Hindlimb muscle (tissue), 1 donor: ENCODE measurements around the gene MBOAT1. TPM values are rescaled to one million over a fixed set of nuclear protein-coding genes. Genes with fewer than 3 reads are reported as not detected.
"Not testable (repeated sequence)": the region's sequence is repeated elsewhere in the genome, so short reads cannot be mapped to it uniquely, and the experiment has no call there.

Experiments used
- DNase-seq: peaks from one replicate; pipeline ENCODE4 v3.0.0-alpha.2; 2013
- polyA plus RNA-seq: library from polyadenylated mRNA; unstranded; fragments of 120-200 nt; gene quantifications from one replicate; pipeline ENCODE4 v1.2.1, GENCODE V29; 2013; ENCODE audit not compliant: insufficient read length

The MBOAT1 gene
- polyA plus RNA-seq, 1 donor, result 4.6 TPM

DNA sequence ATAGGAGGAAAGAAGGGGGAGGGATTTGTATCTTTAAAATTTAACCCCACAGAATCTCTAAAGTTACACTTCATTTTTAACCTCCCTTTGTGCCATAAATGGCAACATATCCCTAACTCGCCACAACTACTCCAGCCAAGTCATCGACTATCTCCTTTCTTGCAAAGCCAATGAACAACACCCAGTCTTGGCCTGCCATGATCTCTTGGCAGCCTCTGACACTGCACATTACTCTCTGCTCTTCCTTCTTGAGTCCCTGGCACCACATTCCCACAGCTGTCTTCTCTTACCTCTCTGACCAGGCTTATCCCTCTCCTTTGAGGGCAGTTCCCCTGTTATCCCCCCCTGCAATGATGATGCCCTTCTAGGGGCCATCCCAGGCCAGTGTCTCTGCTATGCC is 42.5 kb downstream of the MBOAT1 start:
- DNase-seq, result no peak

DNA sequence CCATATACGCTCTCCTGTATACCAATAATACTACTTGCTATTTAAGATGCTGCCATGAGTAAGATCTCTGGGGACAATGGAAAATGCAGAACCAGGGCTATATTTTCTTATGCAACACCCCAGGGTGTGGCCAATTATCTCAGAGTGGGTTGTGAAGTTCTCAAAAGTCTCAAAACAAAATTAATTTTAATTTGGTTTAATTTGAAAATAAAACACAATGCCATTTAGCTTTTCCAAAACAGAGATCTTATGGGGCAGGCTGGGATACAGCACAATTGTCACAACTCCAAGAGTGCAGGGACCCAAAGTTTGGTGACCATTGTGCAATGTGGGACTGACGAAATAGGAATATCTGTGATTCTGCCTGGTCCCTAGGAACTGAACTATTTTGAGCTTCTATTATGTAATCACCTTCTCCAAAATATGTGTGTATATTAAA is 43.1 kb downstream of the MBOAT1 start:
- DNase-seq, result no peak

DNA sequence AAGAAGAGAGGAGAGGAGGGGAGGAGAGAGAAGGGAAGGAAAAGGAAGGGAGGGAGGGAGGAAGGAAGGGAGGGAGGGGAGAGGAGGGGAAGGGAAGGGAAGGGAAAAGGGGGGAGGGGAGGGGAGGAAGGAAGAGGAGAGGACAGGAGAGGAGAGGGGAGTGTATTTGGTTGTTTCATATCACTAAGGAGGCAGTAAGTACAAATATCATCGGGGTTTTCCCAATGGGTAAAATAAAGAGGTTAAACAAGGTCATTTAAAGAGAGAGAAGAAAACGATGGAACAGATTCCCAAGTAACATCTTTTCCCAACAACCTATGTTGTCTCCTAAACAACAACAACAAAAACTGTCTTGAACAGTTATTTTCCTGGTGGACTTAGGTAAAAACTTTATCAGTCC is 43.6 kb downstream of the MBOAT1 start:
- no peak for DNase-seq

DNA sequence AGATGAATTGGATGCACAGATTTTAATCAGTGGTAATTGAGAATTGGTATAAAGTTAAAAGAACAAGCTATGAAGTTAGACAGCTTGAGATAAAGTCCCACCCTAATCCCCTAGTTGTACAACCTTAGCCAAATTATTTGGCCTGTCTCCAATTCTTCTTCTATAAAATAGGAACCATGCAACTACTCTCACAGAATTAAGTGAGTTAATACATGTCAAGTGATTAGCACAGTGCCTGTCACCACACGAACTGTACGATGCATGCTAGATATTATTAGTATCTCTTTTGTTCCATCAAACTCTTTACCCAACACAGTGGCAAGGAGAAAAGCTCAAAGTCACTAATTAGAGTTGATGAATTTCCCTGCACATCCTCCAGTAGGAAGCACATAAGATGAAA is 44.7 kb downstream of the MBOAT1 start:
- DNase-seq, result no peak

DNA sequence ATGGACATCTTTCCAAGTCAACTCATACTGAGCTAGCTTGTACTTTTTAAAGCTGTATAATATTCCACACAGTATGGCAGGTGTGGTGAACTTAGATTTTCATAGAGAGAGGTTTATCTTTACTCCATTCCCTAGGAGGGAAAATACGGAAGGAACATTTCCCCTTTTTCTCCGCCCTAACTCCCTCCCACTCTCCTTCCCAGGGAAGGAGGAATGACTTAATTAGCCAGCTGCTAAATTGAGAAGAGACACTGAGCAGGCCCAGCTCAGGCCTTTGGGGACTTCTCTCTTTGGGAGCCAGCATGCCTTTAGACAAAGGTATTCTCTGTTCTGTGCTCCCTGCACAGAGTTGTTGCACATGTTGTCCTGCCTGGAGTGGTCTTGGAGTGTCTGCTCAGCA is 46.1 kb downstream of the MBOAT1 start:
- no peak for DNase-seq

DNA sequence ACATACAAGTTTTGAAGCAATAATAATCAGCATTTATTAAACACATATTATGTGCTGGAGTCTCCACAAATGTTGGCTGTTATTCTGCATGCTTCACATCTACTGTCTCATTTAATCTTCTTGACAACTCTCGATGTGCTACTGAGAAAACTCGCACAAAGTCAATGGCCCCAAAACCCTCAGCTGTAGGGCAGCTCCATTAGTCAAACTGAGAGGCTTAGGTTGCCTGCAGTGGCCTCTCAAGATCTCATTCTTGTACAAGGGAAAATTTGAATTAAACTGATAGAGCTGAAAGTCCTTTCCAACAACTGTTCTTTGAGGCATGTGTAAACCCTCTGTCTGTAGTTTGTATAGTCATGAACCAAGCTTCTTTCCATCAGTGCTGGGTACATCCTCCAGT is 49.8 kb downstream of the MBOAT1 start:
- DNase-seq, result no peak

DNA sequence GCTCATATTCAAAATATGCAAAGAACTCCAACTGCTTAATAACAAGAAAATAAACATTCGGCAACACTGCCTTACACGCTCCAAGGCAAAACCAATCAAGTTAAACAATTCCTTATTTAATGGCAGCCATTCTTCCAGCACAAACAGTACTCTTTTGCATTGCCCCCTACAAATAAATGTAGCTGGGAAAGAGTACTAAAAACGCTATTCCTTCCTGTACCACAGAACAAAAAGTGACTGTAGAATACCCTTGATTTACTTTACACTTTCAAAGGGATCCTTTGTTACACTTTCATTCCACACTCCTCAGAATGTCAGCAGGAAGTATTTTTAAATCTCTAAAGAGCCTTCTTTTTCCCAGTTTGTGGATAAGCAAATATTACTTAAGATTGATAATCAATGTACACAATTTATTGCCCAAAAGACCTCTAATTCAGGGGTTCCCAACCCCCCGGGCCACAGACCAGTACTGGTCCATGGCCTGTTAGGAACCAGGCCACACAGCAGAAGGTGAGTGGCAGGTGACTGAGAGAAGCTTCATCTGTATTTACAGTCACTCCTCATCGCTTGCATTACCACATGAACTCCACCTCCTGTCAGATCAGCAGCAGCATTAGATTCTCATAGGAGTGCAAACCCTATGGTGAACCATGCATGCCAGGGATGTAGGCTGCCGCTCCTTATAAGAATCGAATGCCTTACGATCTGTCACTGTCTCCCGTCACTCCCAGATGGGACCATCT is 51.6 kb downstream of the MBOAT1 start:
- no peak for DNase-seq

DNA sequence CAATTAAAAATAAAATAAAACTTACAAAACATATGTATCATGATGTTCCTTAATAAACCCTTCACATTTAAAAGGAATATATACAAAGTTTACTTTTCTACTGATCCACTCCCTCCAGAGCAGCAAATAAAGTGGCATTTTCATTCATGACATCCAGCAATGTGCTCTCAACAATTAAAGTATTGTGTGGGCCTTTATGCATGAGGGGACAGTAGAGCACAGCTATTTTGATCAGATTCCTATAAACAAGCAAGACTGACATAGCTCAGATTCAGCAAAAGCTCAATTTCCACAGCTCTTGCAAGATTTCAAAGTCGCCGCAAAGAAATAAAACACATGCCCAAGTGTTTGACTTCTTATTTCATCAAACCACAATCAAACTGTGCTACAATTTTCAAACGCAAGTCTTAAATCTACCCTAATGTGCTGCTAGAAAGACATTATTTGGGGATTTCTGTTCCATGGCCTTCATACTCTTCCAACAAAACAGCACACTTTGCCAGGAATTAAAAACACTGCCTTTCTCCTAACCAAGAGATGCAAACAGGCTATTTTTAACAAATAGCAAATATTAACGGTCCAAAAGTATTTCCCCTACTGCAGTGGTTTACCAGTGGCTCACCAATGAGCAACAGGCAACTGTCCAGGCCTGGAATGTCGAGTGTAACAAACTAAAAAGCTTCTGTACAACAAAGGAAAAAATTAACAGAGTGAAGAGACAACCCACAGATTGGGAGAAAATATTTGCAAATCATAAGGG is 52.3 kb downstream of the MBOAT1 start:
- DNase-seq, result no peak

DNA sequence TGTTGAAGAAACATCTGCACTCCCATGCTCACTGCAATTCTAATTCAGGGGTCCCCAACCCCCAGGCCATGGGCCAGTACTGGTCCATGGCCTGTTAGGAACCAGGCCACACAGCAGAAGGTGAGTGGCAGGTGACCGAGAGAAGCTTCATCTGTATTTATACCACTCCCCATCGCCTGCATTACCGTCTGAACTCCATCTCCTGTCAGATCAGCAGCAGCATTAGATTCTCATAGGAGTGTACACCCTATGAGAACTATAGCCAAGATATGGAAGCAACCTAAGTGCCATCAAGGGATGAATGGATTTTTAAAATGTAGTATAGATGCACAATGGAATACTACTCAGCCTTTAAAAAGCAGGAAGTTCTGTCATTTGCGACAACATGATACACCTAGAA is 53.2 kb downstream of the MBOAT1 start:
- no peak for DNase-seq

DNA sequence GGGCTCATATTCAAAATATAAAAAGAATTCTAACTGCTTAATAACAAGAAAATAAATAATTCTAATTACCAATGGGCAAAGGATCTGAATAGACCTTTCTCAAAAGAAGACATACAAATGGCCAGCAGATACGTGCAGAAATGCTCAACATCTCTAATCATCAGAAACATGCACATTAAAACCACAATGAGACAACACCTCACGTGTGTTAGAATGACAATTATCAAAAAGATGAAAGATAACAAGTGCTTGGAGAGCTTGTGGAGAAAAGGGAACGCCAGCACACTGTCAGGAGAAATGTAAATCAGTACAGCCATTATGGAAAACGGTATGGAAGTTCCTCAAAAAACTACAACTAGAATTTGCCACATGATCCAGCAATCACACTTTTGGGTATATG is 53.6 kb downstream of the MBOAT1 start:
- no peak for DNase-seq

DNA sequence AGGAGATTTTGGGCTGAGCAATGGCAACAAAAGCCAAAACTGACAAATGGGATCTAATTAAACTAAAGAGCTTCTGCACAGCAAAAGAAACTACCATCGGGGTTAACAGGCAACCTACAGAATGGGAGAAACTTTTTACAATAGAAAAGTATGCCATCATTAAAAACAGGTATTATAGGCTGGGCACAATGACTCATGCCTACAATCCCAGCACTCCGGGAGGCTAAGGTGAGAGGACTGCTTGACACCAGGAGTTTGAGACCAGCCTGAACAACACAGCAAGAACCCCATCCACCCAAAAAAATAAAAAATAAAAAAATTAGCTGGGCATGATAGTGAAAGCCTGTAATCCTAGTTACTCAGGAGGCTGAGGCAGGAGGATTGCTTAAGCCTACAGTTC is 55.4 kb downstream of the MBOAT1 start:
- DNase-seq, result no peak

DNA sequence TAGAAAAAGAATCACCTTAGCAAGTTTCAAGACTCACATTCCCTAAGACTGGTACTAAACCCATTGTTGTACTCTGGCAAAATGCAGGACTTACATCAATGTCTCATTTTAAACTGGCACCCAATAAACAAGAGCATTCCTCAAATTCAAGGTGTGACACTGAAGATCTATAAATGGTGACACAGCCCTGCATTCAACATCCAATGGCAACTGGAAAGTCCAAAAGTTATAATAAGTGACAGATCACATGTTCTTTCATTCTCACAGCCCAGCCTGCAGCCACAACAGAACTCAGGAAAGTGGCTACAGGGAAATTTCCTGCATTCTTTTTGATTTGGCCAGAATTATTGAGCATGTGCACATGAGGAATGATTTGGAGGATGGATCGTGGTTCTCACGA is 57.5 kb downstream of the MBOAT1 start:
- no peak for DNase-seq

DNA sequence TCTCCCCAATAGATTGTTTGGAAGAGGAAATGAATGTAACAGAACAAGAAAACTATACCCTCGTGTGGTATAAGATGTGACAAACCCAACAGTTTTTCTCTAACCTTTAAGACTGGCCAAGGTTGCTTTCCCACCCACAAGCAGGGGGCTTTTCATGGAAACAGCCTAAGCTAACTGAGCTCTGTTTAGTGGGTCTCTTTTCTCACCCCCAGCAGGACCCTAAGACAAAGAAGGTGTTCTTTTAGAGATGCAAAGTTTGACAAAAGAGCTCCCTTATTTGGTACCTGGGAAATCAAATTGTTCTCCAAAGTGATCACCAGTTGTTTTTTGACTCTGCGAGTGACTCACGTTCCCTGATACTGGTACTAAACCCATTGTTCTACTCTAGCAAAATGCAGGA is 59.1 kb downstream of the MBOAT1 start:
- DNase-seq, result no peak

DNA sequence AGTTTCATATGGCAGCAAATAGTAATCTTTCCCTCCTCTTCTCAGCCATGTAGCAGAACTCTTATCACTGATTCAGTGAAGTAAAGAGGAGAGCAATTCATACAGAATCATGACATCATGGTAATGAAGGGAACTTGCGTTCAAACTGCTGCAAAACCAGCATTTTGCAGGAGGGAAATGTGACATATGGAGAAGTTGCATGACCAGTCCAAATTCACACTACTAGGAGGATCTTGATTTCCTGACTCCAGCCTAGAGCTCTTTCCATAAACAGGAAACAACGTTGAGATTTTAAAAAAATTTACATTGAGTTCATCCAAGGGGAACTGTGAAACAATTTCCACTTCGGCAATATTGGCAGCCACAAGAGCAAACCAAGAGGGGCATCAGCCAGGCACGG is 63.8 kb downstream of the MBOAT1 start:
- no peak for DNase-seq

DNA sequence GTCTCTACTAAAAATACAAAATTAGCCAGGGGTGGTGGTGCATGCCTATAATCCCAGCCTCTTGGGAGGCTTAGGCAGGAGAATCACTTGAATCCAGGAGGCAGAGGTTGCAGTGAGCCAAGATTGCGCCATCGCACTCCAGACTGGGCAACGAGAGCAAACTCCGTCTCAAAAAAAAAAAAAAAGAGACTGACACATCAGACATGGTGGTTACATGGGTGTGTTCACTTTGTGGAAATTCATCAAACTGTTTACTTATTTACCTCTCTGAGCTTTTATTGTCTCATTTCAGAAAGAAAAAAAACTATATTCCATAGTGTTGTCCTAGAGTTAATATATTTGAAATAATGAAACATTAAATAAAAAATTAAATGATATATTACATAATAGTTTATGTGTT is 64.8 kb downstream of the MBOAT1 start:
- DNase-seq, result no peak

DNA sequence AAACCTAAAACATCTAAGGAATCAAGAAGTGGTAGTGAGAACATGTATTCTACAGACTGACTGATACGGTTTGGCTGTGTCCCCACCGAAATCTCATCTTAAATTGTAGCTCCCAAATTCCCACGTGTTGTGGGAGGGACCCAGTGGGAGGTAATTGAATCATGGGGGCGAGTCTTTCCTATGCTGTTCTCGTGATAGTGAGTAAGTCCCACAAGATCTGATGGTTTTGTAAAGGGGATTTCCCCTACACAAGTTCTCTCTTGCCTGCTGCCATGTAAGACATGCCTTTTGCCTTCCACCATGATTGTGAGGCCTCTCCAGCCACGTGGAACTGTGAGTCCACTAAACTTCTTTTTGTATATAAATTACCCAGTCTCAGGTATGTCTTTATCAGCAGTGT is 65.4 kb downstream of the MBOAT1 start:
- not testable (repeated sequence) for DNase-seq

DNA sequence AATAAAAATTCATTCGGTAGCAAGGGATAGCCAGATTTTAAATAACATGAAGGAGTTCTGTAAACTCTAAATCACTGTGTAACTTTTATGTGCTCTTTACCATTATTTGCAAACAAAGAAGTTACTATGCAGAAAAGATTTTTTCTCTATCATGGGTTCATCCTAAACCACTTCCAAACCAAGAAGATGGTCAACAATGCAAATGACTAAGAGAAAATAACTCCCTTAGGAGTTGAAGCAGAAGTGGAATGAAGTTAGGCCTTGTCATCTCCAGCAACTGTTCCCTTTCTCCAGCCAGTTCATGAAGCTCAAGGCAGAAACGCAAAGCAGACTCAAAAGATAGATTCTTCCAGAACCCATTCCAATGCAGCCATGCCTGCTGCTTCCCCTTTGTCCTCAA is 66.0 kb downstream of the MBOAT1 start:
- DNase-seq, result no peak

DNA sequence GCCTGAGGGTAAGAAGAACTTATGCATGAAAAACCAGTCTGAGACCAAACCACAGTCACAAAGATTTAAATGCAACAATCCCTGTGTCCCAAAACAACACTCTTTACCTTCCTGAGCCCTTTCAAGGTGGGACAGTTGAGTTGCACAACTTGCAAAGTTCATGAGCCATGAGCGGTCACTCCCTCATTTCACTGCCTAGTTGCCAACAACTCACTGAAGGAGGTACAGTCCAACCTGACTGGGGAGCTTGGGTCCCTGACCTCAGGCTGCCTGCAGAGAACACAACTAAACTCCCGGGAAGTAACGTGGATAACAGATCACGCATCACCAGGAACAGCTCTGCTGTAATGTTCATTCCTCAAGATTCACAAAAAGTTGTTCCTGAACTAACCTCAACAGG is 69.4 kb downstream of the MBOAT1 start:
- no peak for DNase-seq

DNA sequence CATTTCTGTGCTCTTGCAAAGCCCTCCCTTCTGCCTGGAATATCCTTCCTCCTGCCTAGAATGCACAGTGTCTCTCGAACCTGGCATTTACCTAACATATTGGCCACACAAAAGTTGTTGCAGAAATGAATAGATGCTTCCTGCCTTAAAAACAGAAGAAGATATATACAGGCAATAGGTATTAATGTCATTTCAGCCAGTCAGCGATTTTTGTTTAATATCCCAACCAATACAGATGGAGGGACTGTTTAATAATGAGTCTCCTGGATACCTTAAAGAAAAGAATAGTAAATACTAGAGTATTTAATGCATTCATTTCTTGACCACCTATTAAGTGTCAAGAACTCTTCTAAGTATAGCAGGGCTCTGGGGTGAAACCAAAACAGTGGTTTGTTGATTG is 70.3 kb downstream of the MBOAT1 start:
- no peak for DNase-seq

DNA sequence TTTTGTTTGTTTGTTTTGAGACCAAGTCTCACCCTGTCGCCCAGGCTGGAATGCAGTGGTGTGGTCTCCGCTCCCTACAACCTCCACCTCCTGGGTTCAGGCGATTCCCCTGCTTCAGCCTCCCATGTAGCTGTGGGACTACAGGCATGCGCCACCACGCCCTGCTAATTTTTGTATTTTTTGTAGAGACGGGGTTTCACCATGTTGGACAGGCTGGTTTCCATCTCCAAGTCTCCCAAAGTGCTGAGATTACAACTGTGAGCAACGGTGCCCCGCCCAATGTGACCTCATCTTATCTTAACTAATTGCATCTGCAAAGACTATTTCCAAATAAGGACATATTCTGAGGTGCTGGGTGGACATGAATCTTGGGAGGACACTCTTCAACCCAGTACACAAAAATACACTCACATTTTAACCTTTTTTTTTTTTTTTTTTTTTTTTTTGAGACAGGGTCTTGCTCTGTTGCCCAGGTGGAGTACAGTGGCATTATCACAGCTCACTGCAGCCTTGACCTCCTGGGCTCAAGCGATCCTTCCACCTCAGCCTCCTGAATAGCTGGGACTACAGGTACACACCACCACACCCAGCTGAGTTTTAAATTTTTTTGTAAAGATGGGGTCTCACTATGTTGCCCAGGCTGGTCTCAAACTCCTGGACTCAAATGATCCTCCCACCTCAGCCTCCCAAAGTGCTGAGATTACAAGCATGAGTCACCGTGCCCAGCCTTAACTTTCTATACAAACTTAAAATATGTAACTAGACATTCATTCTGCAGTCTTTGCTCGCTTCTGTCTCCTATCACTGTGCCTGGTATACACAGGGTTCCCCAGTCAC is 72.9 kb downstream of the MBOAT1 start:
- not testable (repeated sequence) for DNase-seq

DNA sequence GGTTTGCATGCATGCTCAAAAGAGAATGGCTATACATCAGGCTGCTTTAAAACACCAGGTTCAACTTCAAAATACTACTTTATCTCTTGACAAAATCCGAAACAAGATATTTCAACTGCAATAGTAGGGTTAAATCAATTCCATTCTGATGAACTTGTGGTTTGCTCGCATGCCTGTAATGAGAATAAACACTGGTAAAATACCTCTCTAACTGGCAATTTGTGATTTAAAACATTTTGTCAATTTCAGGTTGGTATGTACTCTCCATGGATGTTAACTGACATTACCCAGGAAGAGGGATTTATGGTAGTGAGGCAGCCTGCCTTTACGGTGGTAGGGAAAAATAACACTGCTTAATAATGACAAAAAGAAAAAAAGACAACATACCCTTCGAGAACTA is 74.4 kb downstream of the MBOAT1 start:
- no peak for DNase-seq

DNA sequence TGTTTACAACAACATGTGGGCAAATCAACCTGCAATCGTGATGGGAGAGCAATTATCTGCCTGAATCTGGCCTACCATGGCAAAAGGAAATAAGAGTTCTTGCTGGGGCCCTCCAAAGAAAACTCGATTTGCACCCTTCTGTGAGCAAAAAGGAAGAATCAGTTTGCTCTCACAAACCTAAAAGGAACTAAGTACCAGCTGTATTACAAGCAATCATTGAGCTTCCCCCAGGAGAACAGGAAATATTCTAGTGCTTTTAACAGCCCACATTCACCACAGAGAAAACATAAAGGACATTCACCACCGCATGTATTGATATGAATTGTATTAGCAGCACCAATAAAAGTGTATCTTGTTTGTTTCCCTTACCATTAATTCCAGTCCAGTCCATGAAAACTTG is 75.0 kb downstream of the MBOAT1 start:
- no peak for DNase-seq

DNA sequence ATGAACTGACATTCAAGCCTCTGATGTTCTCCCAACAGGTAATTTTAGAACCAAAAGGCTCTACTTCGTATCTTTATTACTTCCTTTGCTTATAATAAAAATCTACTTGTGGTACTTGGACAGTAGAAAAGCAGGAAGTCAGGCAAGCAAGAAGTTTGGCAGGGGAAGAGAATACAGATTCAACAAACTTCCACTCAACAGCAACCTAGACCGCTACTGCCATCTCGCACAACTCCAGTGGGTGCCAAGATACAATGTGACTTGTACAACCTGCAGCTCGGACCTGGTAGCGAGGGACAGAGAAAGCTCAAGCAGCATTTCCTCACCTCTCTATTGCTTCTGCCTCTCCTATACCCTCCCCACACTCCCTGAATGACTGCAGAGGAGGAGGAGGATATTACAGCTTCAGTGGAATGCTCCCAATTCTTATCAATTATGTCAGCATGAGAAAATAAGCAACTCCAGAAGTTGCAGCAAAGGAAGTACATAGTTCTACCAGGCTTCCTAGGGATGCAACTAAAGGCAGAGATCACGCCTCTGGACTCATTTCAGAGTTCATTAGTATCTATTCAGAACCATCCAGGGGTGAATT is 76.5 kb downstream of the MBOAT1 start:
- no peak for DNase-seq
